ENCODE data around the gene ITPR1. TPM values are rescaled to one million over a fixed set of nuclear protein-coding genes. Genes with fewer than 3 reads are reported as not detected.

Gene ITPR1
- polyA plus RNA-seq, 5 donors: 34.8 to 47.9 (median 40.8) TPM

- DNase-seq: no peak
Observed at GRCh38 chr3:4849136-4849535, 356.0 kb downstream of the ITPR1 start.

GRCh38 chr3:4849739-4850138 is 356.6 kb downstream of the ITPR1 start:
- DNase-seq: no peak

GRCh38 chr3:4850211-4850927 is 357.2 kb downstream of the ITPR1 start:
- no peak for DNase-seq

GRCh38 chr3:4850928-4851265 is 357.7 kb downstream of the ITPR1 start:
- no peak for DNase-seq

- DNase-seq: no peak
Observed at GRCh38 chr3:4852780-4853748, 359.9 kb downstream of the ITPR1 start.

GRCh38 chr3:4853749-4854140 is 360.6 kb downstream of the ITPR1 start:
- no peak for DNase-seq

GRCh38 chr3:4855676-4856075 is 362.5 kb downstream of the ITPR1 start:
- no peak for DNase-seq

- DNase-seq: no peak
Observed at GRCh38 chr3:4856136-4856535, 363.0 kb downstream of the ITPR1 start.

- DNase-seq: no peak
Observed at GRCh38 chr3:4856564-4856963, 363.4 kb downstream of the ITPR1 start.

GRCh38 chr3:4856986-4857385 is 363.8 kb downstream of the ITPR1 start:
- no peak for DNase-seq

GRCh38 chr3:4859788-4860187 is 366.6 kb downstream of the ITPR1 start:
- no peak for DNase-seq

GRCh38 chr3:4862973-4863372 is 369.8 kb downstream of the ITPR1 start:
- no peak for DNase-seq

- DNase-seq: no peak
Observed at GRCh38 chr3:4864503-4864902, 371.4 kb downstream of the ITPR1 start.

GRCh38 chr3:4865714-4866113 is 372.6 kb downstream of the ITPR1 start:
- no peak for DNase-seq

- peak; percentile 53 to 62 for DNase-seq
Observed at GRCh38 chr3:4866866-4867265, 373.7 kb downstream of the ITPR1 start.

- DNase-seq: no peak
Observed at GRCh38 chr3:4877173-4877787, 384.1 kb downstream of the ITPR1 start.

GRCh38 chr3:4880850-4881249 is 387.7 kb downstream of the ITPR1 start:
- no peak for DNase-seq

GRCh38 chr3:4882548-4882947 is 389.4 kb downstream of the ITPR1 start:
- no peak for DNase-seq

- no peak for DNase-seq
Observed at GRCh38 chr3:4883011-4883410, 389.9 kb downstream of the ITPR1 start.

GRCh38 chr3:4884888-4885287 is 391.7 kb downstream of the ITPR1 start:
- DNase-seq: no peak

- no peak for DNase-seq
Observed at GRCh38 chr3:4885316-4885715, 392.2 kb downstream of the ITPR1 start.

- DNase-seq: no peak
Observed at GRCh38 chr3:4886448-4886847, 393.3 kb downstream of the ITPR1 start.

GRCh38 chr3:4887177-4887576 is 394.0 kb downstream of the ITPR1 start:
- DNase-seq: no peak
